Sciatic nerve (tissue), 2 donors: ENCODE data around the gene RAD18. TPM values are rescaled to one million over a fixed set of nuclear protein-coding genes. Genes with fewer than 3 reads are reported as not detected.

Source experiments
- ATAC-seq: fragments of 200-7000 bp; cut with Tn5 transposase; one replicate; pipeline ENCODE4 v1.9.1; 2020; ENCODE audit warnings: mild to moderate bottlenecking, moderate library complexity
- DNase-seq: peaks from one replicate; pipeline ENCODE4 v3.0.0-alpha.2; 2020; ENCODE audit warnings: low spot score
- intact Hi-C: fragments of 100-400 bp; cut with DNase I; formaldehyde crosslinking; loops from one replicate; pipeline ENCODE4 v1.14.2; 2022
- total RNA-seq: library from RNA; stranded (reverse); fragmentation: NEBNext Ultra II Directional; extraction: Animal tissue kit (Norgen Biotek cat#: 25700); gene quantifications from one replicate; pipeline ENCODE4 v1.2.1, GENCODE V29; 2021
- donor health status: DM: no; HTN: no; CAD: no.
- donor health status: DM: no; HTN: no; CAD: no.

RAD18 gene
- total RNA-seq, 1 donor from 2014 or later: 11.4 TPM

DNA sequence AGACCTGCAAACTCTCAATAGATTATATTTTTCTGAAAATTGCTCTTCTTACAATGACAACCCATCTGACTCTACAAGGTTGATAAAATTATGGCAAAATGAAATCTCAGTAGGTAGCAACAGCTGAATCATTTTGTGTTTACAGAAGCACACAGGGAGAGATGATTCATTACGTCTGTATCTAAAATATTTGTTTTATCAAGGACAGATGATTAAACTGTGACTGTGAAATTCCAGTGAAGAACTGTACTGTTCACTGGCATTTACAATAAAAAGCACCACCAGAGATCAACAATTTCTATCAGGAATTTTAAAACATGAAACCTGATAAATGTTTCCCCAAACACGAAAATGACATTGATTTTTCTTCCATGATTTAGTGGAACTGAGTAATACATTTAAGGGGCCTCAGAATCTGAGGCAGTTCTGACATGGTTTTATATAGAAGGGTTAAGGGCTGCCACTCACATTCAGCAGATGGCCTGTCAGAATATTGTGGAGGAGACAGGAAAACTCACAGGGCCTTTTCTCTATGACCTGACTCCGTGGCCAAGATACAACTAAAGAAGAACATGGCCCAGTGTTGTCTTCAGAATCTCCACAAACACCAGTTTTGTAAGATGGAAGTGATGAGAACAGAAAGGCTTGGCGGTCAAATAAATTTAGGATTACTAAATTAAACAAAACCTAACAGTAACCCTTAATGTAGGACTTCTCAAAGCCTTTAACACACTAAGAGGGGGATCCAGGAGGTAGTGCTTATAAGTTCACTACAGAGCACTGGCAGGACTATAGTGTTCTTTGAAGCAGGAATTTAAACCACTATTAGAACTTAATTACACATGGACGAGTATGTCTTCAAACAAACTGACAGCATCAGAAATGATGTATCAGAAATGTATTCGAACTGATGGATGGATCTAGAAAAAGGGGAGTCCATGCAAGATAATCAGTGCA, 25.9 kb downstream of the RAD18 start:
- DNase-seq (no peak), ATAC-seq (no peak)
- intact Hi-C loops: no loop called here

DNA sequence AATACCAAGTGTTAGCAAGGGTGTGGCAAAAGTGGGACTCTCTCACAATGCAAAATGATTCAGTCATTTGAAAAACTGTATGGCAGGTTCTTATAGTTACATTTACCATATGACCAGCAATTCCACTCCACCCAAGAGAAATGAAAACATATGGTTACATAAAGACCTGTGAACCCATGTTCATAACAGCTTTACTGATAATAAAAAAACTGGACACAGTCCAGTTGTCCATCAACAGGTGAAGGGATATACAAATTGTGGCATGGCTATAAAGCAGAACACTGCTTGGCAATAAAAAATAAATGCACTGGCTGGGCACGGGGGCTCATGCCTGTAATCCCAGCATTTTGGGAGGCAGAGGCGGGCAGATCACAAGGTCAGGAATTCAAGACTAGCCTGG, 30.8 kb downstream of the RAD18 start:
- DNase-seq (no peak), ATAC-seq (no peak)
- intact Hi-C loops: no loop called here

DNA sequence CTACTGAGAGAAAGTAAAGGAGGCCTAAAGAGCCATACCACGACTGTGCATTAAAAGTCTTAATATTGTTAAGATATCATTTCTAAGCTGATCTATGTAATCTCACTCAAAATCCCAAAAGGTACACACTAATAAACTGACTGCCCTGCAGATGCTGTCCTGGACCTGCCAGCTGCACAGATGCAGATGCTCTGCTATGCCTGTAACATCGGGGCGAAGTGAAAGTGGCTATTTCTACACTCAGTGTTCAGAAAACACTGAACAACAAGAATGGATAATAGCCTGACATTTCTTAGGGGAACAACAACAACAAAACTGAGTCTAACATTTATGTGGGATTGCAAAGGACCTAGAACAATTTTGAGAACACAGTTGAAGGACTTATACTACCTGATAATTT, 31.9 kb downstream of the RAD18 start:
- DNase-seq (no peak), ATAC-seq (no peak)
- intact Hi-C loops: no loop called here

DNA sequence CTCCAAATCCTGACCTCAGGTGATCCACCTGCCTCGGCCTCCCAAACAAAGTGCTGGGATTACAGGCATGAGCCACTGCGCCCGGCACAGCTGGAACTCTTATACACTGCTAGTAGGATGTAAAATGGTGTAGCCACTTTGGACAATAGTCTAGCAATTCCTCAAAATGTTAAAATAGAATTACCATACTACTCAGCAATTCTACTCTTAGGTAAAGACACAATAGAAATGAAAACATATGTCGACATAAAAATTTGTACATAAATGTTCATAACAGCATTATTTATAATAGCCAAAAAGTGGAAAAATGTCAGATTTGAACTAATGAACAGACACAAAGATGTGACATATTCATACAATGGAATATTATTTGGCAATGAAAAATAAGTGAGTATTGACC, 33.4 kb downstream of the RAD18 start:
- no peak for ATAC-seq
- DNase-seq: no peak
- intact Hi-C loops: no loop called here

DNA sequence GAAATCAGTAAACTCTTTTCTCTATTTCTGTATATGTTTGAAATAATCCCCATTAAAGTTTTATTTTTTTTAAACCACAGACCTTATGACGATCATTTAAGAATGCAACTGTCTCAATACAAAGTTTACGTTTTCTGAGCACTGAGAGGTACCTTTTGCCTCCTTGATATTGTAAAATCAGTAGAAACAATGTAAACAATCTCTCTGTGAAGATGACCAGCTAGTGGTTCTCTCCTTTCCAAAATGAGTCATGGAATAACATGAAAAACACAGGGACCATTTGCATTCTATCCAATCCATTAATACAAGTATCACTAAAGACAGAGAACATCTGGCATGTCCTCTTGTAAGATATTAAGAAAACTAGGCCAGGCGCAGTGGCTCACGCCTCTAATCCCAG, 48.8 kb downstream of the RAD18 start:
- DNase-seq (no peak), ATAC-seq (no peak)
- intact Hi-C loops: no loop called here

DNA sequence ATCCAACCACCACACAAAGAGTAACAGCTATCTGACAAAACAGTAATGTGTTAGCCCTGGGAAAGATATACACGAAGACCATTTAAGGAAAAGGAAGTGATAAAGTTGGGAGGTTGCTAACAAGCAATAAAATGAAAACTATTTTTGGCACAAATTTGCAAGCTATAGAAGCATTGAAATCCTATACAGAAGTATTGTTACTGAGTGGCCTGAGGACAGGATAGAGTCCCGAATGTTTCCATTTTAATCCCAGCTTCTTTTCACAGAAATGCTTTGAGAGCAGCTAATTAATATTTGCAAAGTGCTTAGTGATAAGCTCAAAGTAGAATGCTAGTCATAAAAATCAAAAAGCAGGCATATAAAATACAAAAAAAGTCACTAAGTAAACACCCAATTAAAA, 51.5 kb downstream of the RAD18 start:
- intact Hi-C loops: no loop called here
- ATAC-seq (no peak), DNase-seq (no peak)

DNA sequence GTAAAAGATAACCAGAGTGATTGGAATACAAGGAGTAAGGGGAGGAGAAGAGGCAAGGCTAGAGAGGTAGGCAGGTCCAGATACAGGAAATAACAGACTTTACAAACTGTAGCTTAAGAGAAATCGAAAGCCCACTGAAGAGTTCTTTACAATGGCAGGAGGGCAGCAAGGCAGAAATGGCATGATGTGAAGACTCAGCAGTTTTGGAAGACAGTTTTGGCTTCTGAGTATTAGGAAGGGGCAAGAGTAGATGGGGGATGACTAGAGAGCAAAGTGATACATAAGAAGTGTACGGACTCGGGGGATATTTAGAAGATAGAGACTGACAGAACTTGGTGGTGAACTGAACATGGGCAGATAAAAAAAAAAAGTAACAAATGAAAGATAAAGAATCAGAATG, 54.1 kb downstream of the RAD18 start:
- intact Hi-C loops: no loop called here
- ATAC-seq (no peak), DNase-seq (no peak)

DNA sequence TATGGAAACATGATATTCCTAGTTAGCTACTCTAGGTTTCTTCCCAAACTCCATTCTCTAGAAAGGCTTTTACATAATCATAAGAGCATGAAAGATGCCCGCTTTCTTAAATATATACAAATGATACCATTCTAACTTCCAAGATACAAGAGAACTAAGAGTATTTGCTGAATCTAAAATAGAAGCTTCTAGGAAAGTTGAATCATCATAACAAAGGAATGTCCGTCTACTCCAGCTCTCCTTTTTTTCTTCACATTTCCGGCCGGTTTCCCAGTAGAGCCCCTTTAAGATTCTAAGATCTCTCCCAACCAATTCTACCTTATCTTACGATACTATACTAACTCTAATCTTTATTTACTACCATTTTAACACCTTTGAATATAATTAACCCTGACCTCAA, 60.1 kb downstream of the RAD18 start:
- intact Hi-C loops: no loop called here
- no peak for DNase-seq
- ATAC-seq: no peak

DNA sequence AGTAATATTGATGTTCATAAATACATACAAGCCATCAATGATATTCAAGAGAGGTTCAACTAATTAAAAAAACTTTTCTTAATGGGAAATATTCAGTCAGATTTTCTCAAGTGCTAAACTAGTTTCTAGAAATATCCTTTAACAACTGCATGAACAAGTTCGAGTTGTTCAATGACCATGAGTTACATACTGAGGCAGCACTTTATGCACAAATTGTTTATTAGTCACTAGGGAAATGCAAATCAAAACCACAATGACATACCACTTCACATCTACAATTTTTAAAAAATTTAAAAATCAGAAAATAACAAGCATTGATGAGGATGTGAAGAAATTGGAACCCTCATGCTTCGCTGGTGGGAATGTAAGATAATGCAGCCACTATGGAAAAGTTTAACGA, 62.4 kb downstream of the RAD18 start:
- DNase-seq (no peak), ATAC-seq (no peak)
- intact Hi-C loops: no loop called here

DNA sequence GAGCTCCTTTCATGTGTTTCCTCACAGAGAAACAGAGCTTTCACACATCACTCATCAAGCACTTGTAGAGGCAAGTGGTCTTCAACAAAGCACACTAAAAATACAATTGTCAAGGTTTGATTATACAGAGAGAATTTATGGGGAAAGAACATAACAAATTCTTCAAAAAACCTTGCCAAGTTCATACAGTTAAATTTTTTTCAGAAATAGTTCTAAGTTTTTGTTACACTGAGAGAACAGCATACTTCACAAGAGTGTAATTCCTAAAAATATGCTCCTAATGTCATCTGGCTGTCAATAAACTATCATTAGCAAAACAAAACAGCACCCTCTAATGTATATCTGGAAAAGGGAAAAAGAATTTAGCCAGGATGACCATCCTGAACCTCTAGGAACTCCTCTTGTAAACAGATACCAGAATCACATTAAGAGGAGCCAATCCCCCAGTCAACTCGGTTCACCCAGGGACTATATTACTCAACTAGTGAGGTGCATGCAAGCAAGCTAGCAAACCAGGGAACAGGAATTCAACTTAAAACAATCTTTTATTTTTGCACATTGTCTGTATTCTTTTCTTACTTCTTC, 63.3 kb downstream of the RAD18 start:
- no peak for ATAC-seq
- intact Hi-C loops: no loop called here
- no peak for DNase-seq

DNA sequence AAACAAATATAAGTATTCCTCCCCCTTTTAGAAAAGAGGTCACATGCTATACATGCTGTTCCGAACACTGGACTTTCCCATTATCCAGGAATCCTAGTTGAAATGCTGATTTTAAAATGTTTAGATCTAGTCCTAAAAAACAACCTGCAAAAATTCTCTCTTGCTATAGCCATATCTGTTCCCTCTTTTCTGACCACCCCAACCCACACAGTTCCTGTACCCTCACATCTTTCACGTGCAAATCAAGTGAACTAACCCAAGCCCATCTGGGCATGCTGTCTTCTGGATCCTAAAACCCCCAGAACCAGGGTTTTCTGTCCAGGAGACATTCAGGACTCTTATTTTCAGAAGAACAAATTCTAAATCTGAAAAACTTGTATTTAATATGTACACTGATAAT, 67.4 kb downstream of the RAD18 start:
- intact Hi-C loops: no loop called here
- no peak for DNase-seq
- no peak for ATAC-seq

DNA sequence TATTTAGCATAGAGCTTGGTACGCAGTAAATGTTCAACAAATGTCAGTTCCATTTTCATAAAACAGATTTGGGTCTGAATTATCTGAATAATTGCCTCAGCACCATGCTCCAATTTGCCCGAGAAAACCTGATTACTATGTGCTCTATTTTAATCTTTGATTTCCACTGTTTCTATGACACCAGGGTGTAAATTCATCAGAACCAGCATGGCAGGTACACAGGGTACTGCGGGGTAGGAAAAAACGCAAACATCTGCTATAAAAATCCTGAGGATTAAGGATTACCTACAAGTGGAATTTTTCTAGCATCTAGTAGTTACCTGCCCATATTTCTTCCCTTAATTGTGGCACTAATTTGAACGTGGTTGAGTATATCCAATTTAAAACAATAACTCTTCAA, 70.3 kb downstream of the RAD18 start:
- ATAC-seq (no peak), DNase-seq (no peak)
- intact Hi-C loops: no loop called here

DNA sequence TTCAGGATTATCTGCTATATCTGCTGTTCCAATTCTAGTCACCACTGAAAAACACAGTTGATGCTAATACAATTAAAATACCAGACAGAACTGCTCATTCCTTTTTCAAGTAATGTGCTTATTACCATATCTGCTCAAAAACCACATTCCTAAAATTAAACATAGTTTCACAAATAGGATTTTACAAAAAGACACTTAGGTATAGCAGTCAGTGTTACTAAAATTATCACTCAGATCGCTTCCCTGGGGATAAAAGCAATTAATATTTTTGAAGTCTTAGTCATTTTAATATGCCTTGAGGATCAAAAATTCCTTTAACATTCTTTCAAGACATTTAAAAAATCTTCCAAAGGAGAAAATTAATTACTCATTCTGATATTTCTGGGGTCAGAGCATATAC, 71.5 kb downstream of the RAD18 start:
- DNase-seq (no peak), ATAC-seq (no peak)
- intact Hi-C loops: no loop called here

DNA sequence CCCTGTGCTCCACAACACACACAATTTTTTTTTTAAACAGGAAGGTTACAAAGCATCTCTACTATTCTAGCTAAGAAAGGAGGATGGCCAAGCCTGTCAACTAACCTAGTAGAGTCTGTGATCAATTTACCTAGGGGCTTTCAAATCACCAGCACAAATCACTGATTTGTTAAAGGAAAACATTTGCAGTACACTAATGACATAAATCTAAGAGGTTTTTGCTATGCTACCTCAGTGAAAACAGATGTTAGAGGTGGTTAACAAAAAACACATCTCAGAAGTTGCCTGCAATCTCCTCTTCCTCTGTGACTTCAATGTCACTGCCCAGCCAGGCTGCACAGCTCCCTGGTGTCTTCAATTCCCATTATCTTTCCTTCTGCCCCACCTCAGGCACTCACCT, 72.0 kb downstream of the RAD18 start:
- ATAC-seq (no peak), DNase-seq (no peak)
- intact Hi-C loops: no loop called here

DNA sequence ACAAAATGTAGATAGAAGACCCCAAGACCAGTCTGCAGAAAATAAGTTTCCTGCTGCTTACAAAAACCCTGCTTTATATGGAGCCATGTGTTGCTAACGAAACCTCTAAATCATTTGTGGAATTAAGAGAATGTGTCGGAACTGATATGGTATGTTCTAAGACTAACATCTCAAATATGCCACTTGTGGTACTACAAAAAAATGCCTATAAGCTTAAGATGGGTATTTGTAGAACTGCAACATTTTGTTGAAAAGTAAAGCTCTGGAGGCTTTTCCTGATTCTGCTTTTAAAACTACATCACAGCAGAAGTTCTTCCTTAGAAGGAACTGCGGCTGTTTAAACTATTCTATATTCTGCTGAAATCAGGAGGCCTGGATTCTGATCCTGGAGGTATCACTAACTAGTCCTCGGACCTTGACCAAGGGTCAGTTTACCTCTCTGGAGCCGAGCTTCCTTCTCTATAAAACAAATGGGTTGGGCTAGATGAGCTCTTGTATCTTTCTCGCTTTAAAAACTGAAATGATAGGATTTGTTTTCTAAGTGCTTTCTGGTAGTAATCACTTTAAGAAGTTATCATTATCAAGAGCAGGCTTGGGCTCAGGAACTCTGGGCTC, 74.9 kb downstream of the RAD18 start:
- intact Hi-C loops: no loop called here
- DNase-seq: no peak
- no peak for ATAC-seq

DNA sequence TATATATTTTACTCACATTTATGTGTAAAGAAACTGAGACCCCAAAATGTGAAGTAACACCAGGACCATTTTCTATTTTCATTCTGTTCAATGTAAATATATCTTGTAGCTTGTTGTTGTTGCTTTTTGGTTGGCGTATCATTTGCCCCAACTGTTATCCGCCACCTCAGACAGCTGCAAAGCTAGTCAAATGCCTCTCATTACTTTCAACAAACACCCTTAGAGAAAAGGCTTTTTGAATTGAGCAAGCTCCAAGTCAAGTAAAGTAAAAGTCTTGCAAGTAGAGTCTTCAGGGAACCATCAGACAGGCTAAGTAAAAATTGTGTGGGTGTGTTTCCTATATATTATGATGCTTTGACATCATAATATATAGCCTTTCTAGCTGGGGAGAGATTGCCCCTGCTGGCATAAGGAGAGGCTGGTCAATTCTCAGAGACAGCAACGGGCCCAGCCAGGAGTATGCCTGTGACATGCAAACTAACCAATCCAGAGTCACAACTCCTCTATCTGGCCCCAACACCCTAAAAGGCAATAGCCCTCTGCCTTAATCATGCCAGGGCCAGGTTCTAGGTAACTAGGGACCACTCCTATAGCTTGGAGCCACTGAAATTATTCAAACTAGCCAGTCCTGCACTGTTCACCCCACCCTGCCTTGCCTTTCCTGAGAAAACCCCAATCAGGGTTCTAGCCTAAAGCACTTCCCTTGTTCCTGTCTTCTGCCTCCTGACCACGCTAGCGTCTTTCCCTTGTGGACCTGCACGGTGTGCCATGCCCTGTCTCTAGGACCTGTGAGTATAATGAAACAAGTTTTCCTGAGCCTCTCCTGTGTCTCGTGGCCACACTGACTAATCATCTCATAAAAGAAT, 75.6 kb downstream of the RAD18 start:
- DNase-seq (no peak), ATAC-seq (no peak)
- intact Hi-C loops: no loop called here

DNA sequence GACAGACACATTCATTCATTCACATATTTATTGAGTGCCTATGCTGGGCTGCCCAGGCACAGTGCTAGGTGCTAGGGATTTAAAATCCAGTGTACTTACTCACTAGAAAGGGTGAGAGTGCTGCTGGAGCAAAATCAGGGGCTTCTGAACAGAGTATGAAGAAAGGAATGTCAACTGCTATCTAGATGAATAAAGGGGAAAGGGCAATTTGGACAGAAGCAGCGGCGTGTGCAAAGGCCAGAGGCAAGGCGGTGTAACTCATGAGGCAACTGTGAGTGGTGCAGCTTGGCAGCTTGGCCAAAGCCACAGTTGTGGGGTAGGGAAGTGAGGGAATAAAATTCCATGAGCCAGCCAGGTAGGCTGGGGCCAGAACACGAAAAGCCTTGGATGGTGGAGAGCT, 76.7 kb downstream of the RAD18 start:
- ATAC-seq (no peak), DNase-seq (no peak)
- intact Hi-C loops: no loop called here

DNA sequence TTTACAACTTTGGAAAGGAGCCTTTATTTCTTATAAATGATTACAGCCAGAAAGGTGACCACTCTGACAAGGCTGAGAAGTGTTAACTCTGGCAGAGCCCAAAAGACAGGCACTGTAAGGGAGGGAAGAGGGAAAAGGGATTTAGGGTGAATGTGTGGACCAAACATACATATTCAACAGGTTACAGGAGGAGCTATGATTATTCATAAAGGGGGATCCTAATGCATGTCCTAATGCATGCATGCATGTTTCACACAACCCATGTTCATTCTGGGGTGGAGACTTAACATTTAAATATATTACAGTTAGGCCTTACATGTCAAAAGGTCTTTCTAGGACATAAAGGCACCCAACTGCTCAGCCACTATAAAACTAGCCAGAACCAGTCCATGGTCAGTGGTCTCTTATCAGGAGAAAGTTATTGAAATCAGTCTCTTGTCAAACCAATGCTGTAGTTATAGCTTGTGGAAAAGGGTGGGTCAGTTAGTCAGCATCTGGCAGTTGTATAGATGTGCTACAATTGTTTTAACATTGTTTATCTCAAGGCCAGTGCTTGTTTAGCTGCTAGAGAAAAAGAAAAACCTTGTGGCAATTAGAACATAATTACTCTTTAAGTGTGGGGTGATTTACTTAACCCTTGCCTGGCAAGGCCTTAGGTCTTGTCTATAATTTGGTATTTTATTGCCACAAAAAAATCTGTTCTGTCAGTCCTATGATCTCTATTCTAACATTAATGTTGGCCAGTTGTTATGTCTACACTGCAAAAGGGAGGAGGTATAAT, 77.5 kb downstream of the RAD18 start:
- ATAC-seq (no peak), DNase-seq (no peak)
- intact Hi-C loops: no loop called here
